ENCODE results near the gene VGLL3.

The VGLL3 gene

GRCh38 chr3:86950717-86951116 is 40.2 kb downstream of the VGLL3 start:
- no peak for DNase-seq (ENCODE audit: low read depth in 2 of 2)

GRCh38 chr3:86949850-86950249 is 41.1 kb downstream of the VGLL3 start:
- no peak for DNase-seq (ENCODE audit: low read depth in 2 of 2)

GRCh38 chr3:86948822-86949221 is 42.1 kb downstream of the VGLL3 start:
- no peak for DNase-seq (ENCODE audit: low read depth in 2 of 2)

- DNase-seq (ENCODE audit: low read depth in 2 of 2): no peak
These were observed 48.7 kb downstream of the VGLL3 start for GRCh38 chr3:86942206-86942605.

- DNase-seq (ENCODE audit: low read depth in 2 of 2): no peak
These were observed 52.4 kb downstream of the VGLL3 start for GRCh38 chr3:86938416-86939105.

- DNase-seq (ENCODE audit: low read depth in 2 of 2): no peak
These were observed 53.6 kb downstream of the VGLL3 start for GRCh38 chr3:86937306-86937791.

- DNase-seq (ENCODE audit: low read depth in 2 of 2): no peak
These were observed 56.1 kb downstream of the VGLL3 start for GRCh38 chr3:86934851-86935250.

- DNase-seq (ENCODE audit: low read depth in 2 of 2): no peak
These were observed 60.1 kb downstream of the VGLL3 start for GRCh38 chr3:86930831-86931230.

- DNase-seq (ENCODE audit: low read depth in 2 of 2): no peak
These were observed 60.8 kb downstream of the VGLL3 start for GRCh38 chr3:86930181-86930580.

GRCh38 chr3:86929046-86929445 is 61.9 kb downstream of the VGLL3 start:
- no peak for DNase-seq (ENCODE audit: low read depth in 2 of 2)

GRCh38 chr3:86923071-86923491 is 67.9 kb downstream of the VGLL3 start:
- no peak for DNase-seq (ENCODE audit: low read depth in 2 of 2)

- DNase-seq (ENCODE audit: low read depth in 2 of 2): no peak
These were observed 68.8 kb downstream of the VGLL3 start for GRCh38 chr3:86921971-86922680.

GRCh38 chr3:86914670-86915069 is 76.3 kb downstream of the VGLL3 start:
- DNase-seq (ENCODE audit: low read depth in 2 of 2): no peak

GRCh38 chr3:86913160-86913559 is 77.8 kb downstream of the VGLL3 start:
- DNase-seq (ENCODE audit: low read depth in 2 of 2): no peak

- DNase-seq (ENCODE audit: low read depth in 2 of 2): no peak
These were observed 95.7 kb downstream of the VGLL3 start for GRCh38 chr3:86895202-86895601.

GRCh38 chr3:86890741-86891396 is 100.1 kb downstream of the VGLL3 start:
- no peak for DNase-seq (ENCODE audit: low read depth in 2 of 2)
